Heart right ventricle (tissue), 16 donors: ENCODE measurements around the gene HIVEP3. TPM values are rescaled to one million over a fixed set of nuclear protein-coding genes. Genes with fewer than 3 reads are reported as not detected.
A peak's percentile ranks its signal among the peaks of the same experiment; 100 is the strongest.

ENCODE experiments used
- ATAC-seq, 8 donors: fragments of 200-7000 bp; cut with Tn5 transposase; one replicate each; pipeline ENCODE4 v1.9.1; 2020; ENCODE audit warnings: mild to moderate bottlenecking in 8 of 8, moderate library complexity in 8 of 8, moderate number of reproducible peaks in 1 of 8
- DNase-seq, 2 donors: peaks; one replicate each; pipeline ENCODE4 v3.0.0-alpha.2; 2020
- H3K27ac ChIP-seq, 10 donors: fragments of 200-600 bp; sonication (generic) in 2 of 10; one replicate each; pipeline versions ENCODE4 v1.5.0 to v1.8.0; 2020 to 2022; ENCODE audit warnings: mild to moderate bottlenecking in 3 of 10
- H3K27me3 ChIP-seq, 7 donors: fragments of 200-600 bp; one replicate each; pipeline ENCODE4 v1.8.0; 2021 to 2022; ENCODE audit warnings: mild to moderate bottlenecking in 2 of 7
- H3K36me3 ChIP-seq, 9 donors: fragments of 200-600 bp; sonication (generic) in 1 of 9; one replicate each; pipeline versions ENCODE4 v1.5.0 to v1.8.0; 2020 to 2022; ENCODE audit warnings: mild to moderate bottlenecking in 2 of 9
- H3K4me1 ChIP-seq, 9 donors: fragments of 200-600 bp; sonication (generic) in 1 of 9; one replicate each; pipeline versions ENCODE4 v1.5.0 to v1.8.0; 2020 to 2022; ENCODE audit warnings: mild to moderate bottlenecking in 4 of 9
- H3K4me3 ChIP-seq, 10 donors: fragments of 200-600 bp; sonication (generic) in 2 of 10; one replicate each; pipeline versions ENCODE4 v1.5.0 to v1.8.0; 2020 to 2022; ENCODE audit warnings: mild to moderate bottlenecking in 7 of 10, moderate library complexity in 2 of 10
- H3K9me3 ChIP-seq, 11 donors: fragments of 200-600 bp in 10 of 11; sonication (generic) in 2 of 11; one replicate each; pipeline versions ENCODE4 v1.5.0 to v1.8.0; 2013 to 2022; ENCODE audit warnings: mild to moderate bottlenecking in 2 of 11, control low read depth in 1 of 11, moderate library complexity in 1 of 11
- CTCF ChIP-seq, 9 donors: fragments of 200-600 bp; sonication (generic) in 2 of 9; IDR thresholded peaks; one replicate each; pipeline versions ENCODE4 v1.5.0 to v1.8.0; 2021 to 2022; ENCODE audit warnings: antibody characterized with exemption in 9 of 9, mild to moderate bottlenecking in 5 of 9, moderate library complexity in 1 of 9
- WGBS, 2 donors: extraction: QIAGEN DNeasy Blood & Tissue Kit; methylation state at CpG; one replicate each; pipeline ENCODE4 v1.1.7; 2013; ENCODE audit warnings: inconsistent platforms in 1 of 2; 5-methylcytosine and 5-hydroxymethylcytosine counted together
- intact Hi-C, 10 donors: fragments of 100-400 bp; cut with DNase I; formaldehyde crosslinking; loops; one replicate each; pipeline versions ENCODE4 v1.11.1 to v1.14.2; 2022
- polyA plus RNA-seq, 2 donors: library from polyadenylated mRNA; stranded (reverse); fragments of 200-250 nt; gene quantifications; one replicate each; pipeline ENCODE4 v1.2.3, GENCODE V29; 2013
- total RNA-seq, 10 donors: library from RNA; stranded (reverse); fragmentation: NEBNext Ultra II Directional in 3 of 10; extraction: Animal tissue kit (Norgen Biotek cat#: 25700) in 3 of 10; gene quantifications; one replicate each; pipeline versions ENCODE4 v1.2.1 to v1.2.4, GENCODE V29; 2021 to 2023
- donor health status: Arrhythmogenic right ventricular cardiomyopathy.
- donor health status: ischemic (EF 13 %, LVEDD 7.1; RV severe dilation, severe dysfunction).
- donor health status: healthy with polysubstance abuse.
- donor health status: DM: no; HTN: yes; CAD: no.
- donor health status: DM: no; HTN: no; CAD: no.
- donor health status: ischemic (EF 25% LVEDD 6.9; RV normal size, moderate dysfunction).
- donor health status: ischemic (EF 25% LVEDD 5.7; RV mildly dilated, moderate dysfunction).
- donor health status: healthy.
- donor health status: DM: yes; HTN: yes; CAD: no.
- donor health status: Ischemic cardiomyopathy.
- donor health status: ischemic (EF 35%, LVEDD 5.7; RV mildly dilated, moderate dysfunction).
- donor health status: nonischemic (EF 11% LVEDD 7.7; RV severe dilation, severe dysfunction).
- donor health status: DM: yes; HTN: yes; CAD: no.
- donor health status: PGD.
- donor health status: ischemic (EF 29% LVEDD 5.4; RV normal size, mild dysfunction).
- donor health status: nonischemic (EF 23%, LVEDD 6.1; RV moderate dilation, normal function).

Gene HIVEP3
- total and polyA plus RNA-seq, 12 donors: 2.6 to 7.5 (median 5.2) TPM

GRCh38 chr1:41848216-41848952 lies 70.3 kb downstream of the HIVEP3 start:
- Histone ChIP-seq H3K4me1 (peaks cover 8 to 33% (median 17%) of the 10 kb centered on the region in 9 donors), H3K9me3 (no peaks in the 10 kb centered on the region), H3K27ac (no peak overlapping the region), H3K4me3 (no peak overlapping the region), H3K27me3 (no peaks in the 10 kb centered on the region), H3K36me3 (no peaks in the 10 kb centered on the region)
- WGBS, 2 donors: 76 to 81% methylated on average over 7 of the region's 7 CpGs
- ATAC-seq (no peak), DNase-seq (no peak)
- no peak for TF ChIP-seq CTCF (IDR thresholded peaks at IDR 0.05)
- intact Hi-C loops: loop anchor here in 2 of 10 donors (5.0 to 10.0 kb wide), 2 partner anchors 69 to 186 kb away; partner anchors contain the start of gene HIVEP3 (in 1 of the 2)

GRCh38 chr1:41847733-41848132 lies 71.0 kb downstream of the HIVEP3 start:
- Histone ChIP-seq H3K27me3 (no peaks in the 10 kb centered on the region), H3K36me3 (no peaks in the 10 kb centered on the region), H3K27ac (peak overlapping the region in 2 of 10 donors; percentile 30 to 40), H3K9me3 (no peaks in the 10 kb centered on the region), H3K4me3 (no peak overlapping the region), H3K4me1 (peaks cover 8 to 40% (median 17%) of the 10 kb centered on the region in 9 donors)
- ATAC-seq (peak; percentile 44 to 90 (median 82)), DNase-seq (peak; percentile 22 to 23)
- peak in 2 of 9 donors; percentile 7 to 9 for TF ChIP-seq CTCF (IDR thresholded peaks at IDR 0.05)
- WGBS, 2 donors: 35 to 55% methylated on average over 2 of the region's 2 CpGs
- intact Hi-C loops: loop anchor here in 2 of 10 donors (5.0 to 10.0 kb wide), 2 partner anchors 70 to 187 kb away; partner anchors contain the start of gene HIVEP3 (in 1 of the 2)

- Histone ChIP-seq H3K4me1 (peaks cover 4 to 42% (median 21%) of the 10 kb centered on the region in 9 donors), H3K36me3 (no peaks in the 10 kb centered on the region), H3K27ac (no peak overlapping the region), H3K9me3 (no peaks in the 10 kb centered on the region), H3K4me3 (no peak overlapping the region), H3K27me3 (no peaks in the 10 kb centered on the region)
- ATAC-seq: peak in 1 of 8 donors; percentile 14
- 76 to 83% methylated on average over 3 of the region's 3 CpGs for WGBS, 2 donors
- no peak for DNase-seq
- no peak for TF ChIP-seq CTCF (IDR thresholded peaks at IDR 0.05)
- intact Hi-C loops: loop anchor here in 2 of 10 donors (5.0 to 10.0 kb wide), 2 partner anchors 70 to 188 kb away; partner anchors contain the start of gene HIVEP3 (in 1 of the 2)
Measured at GRCh38 chr1:41846625-41847405, 71.9 kb downstream of the HIVEP3 start.

GRCh38 chr1:41844781-41845272 lies 73.9 kb downstream of the HIVEP3 start:
- 100% methylated on average over 2 of the region's 2 CpGs for WGBS, 2 donors
- no peak for DNase-seq
- H3K4me3 ChIP-seq: no peak overlapping the region
- H3K36me3 ChIP-seq: no peaks in the 10 kb centered on the region
- no peaks in the 10 kb centered on the region for H3K9me3 ChIP-seq
- TF ChIP-seq CTCF (IDR thresholded peaks at IDR 0.05): no peak
- ATAC-seq: no peak
- no peak overlapping the region for H3K27ac ChIP-seq
- H3K4me1 ChIP-seq: peaks cover 4 to 56% (median 28%) of the 10 kb centered on the region in 9 donors
- H3K27me3 ChIP-seq: no peaks in the 10 kb centered on the region
- intact Hi-C loops: loop anchor here in 2 of 10 donors (5.0 to 10.0 kb wide), 2 partner anchors 72 to 190 kb away; partner anchors contain the start of gene HIVEP3 (in 1 of the 2)
